IMR-90 (cell line): ENCODE results near the gene CATSPERB. TPM values are rescaled to one million over a fixed set of nuclear protein-coding genes. Genes with fewer than 3 reads are reported as not detected.

Experiments used
- ATAC-seq: fragments of 200-7000 bp; cut with Tn5 transposase; 2 replicates; pipeline ENCODE4 v1.9.1; 2020; ENCODE audit warnings: low read depth, mild to moderate bottlenecking, moderate library complexity
- BruUV-seq: library from RNA; stranded (reverse); fragments of 400-500 nt; replicated peaks from 2 replicates; lab custom pipeline; 2021; lab: Mats Ljungman, UMichigan
- CTCF ChIA-PET: fragments of 300-600 bp; formaldehyde crosslinking; extraction: SDS; loops from one replicate; lab custom pipeline; 2021; ENCODE audit warnings: antibody characterized with exemption; lab: Yijun Ruan, JAX
- POLR2A ChIA-PET: fragments of 300-600 bp; sonication (Branson Sonifier 250); formaldehyde crosslinking; loops from one replicate; lab custom pipeline; 2022; ENCODE audit warnings: antibody characterized with exemption; ENCODE audit not compliant: unreplicated experiment; lab: Charles Lee
- DNase-seq: peaks from one replicate; pipeline ENCODE4 v3.0.0; 2013
- H2AFZ ChIP-seq: replicated peaks from 2 replicates; pipeline ENCODE3; 2013; ENCODE audit warnings: low read length, mild to moderate bottlenecking; ENCODE audit not compliant: poor library complexity
- H2AK5ac ChIP-seq: 2 replicates; pipeline ENCODE4 v1.6.1; 2013; ENCODE audit warnings: low read depth, low read length, inconsistent platforms
- H2AK9ac ChIP-seq: replicated peaks from 2 replicates; pipeline ENCODE3; 2013; ENCODE audit warnings: mild to moderate bottlenecking, low read depth, low read length, moderate library complexity; ENCODE audit not compliant: poor library complexity
- H2BK120ac ChIP-seq: 2 replicates; pipeline ENCODE4 v1.6.1; 2013; ENCODE audit warnings: low read depth, low read length, inconsistent platforms
- H2BK15ac ChIP-seq: 3 replicates; pipeline ENCODE4 v1.6.1; 2013; ENCODE audit warnings: low read depth, low read length, inconsistent platforms
- H2BK20ac ChIP-seq: 2 replicates; pipeline ENCODE4 v1.6.1; 2013; ENCODE audit warnings: low read depth, mild to moderate bottlenecking, inconsistent platforms, low read length, moderate library complexity
- H2BK5ac ChIP-seq: 2 replicates; pipeline ENCODE4 v1.6.1; 2013; ENCODE audit warnings: mild to moderate bottlenecking, low read depth, low read length, inconsistent platforms; ENCODE audit not compliant: poor library complexity, severe bottlenecking
- H3K14ac ChIP-seq: replicated peaks from 2 replicates; pipeline ENCODE4 v1.6.1; 2013; ENCODE audit warnings: low read depth, low read length, inconsistent platforms
- H3K18ac ChIP-seq: 2 replicates; pipeline ENCODE4 v1.6.1; 2013; ENCODE audit warnings: low read depth, low read length, control low read depth
- H3K23ac ChIP-seq: 2 replicates; pipeline ENCODE4 v1.6.1; 2013; ENCODE audit warnings: low read depth, low read length, inconsistent platforms
- H3K27ac ChIP-seq: 2 replicates; pipeline ENCODE4 v1.5.1; 2013; ENCODE audit warnings: mild to moderate bottlenecking, control low read depth, low read length; ENCODE audit not compliant: insufficient read depth
- H3K27me3 ChIP-seq: 2 replicates; pipeline ENCODE4 v1.6.1; 2013; ENCODE audit warnings: low read length; ENCODE audit not compliant: control insufficient read depth, insufficient read depth
- H3K36me3 ChIP-seq: 2 replicates; pipeline ENCODE4 v1.6.1; 2013; ENCODE audit warnings: low read length, mixed read lengths; ENCODE audit not compliant: control insufficient read depth, insufficient read depth
- H3K4ac ChIP-seq: 2 replicates; pipeline ENCODE4 v1.6.1; 2013; ENCODE audit warnings: low read depth, low read length, inconsistent platforms
- H3K4me1 ChIP-seq: 2 replicates; pipeline ENCODE4 v1.6.1; 2013; ENCODE audit warnings: low read length, mixed read lengths; ENCODE audit not compliant: control insufficient read depth, insufficient read depth
- H3K4me2 ChIP-seq: 2 replicates; pipeline ENCODE4 v1.6.1; 2013; ENCODE audit warnings: low read depth, mild to moderate bottlenecking, control low read depth, low read length, moderate library complexity
- H3K4me3 ChIP-seq: 2 replicates; pipeline ENCODE4 v1.5.1; 2013; ENCODE audit warnings: low read depth, mild to moderate bottlenecking, control low read depth, low read length, moderate library complexity; ENCODE audit not compliant: insufficient read depth
- H3K56ac ChIP-seq: 2 replicates; pipeline ENCODE4 v1.6.1; 2013; ENCODE audit warnings: low read length, inconsistent platforms; ENCODE audit not compliant: insufficient read depth; ENCODE audit errors: extremely low read depth
- H3K79me1 ChIP-seq, 2 experiments: 2 replicates each; pipeline ENCODE4 v1.6.1; 2013; ENCODE audit warnings: low read length in 2 of 2, inconsistent platforms in 1 of 2, low read depth in 1 of 2
- H3K9ac ChIP-seq: 2 replicates; pipeline ENCODE4 v1.6.1; 2013; ENCODE audit warnings: low read depth, low read length, control low read depth
- H3K9me1 ChIP-seq: 2 replicates; pipeline ENCODE4 v1.6.1; 2013; ENCODE audit warnings: low read length, inconsistent platforms; ENCODE audit not compliant: insufficient read depth
- H3K9me3 ChIP-seq: 2 replicates; pipeline ENCODE4 v1.6.1; 2013; ENCODE audit warnings: low read length; ENCODE audit not compliant: control insufficient read depth, insufficient read depth
- H4K20me1 ChIP-seq: 2 replicates; pipeline ENCODE4 v1.6.1; 2013; ENCODE audit warnings: low read length, inconsistent platforms; ENCODE audit not compliant: insufficient read depth
- H4K5ac ChIP-seq: 2 replicates; pipeline ENCODE4 v1.6.1; 2013; ENCODE audit warnings: mild to moderate bottlenecking, low read depth, low read length, control low read depth
- H4K8ac ChIP-seq, 2 experiments: 2 replicates each; pipeline ENCODE4 v1.6.1; 2013; ENCODE audit warnings: low read depth in 2 of 2, low read length in 2 of 2, control low read depth in 1 of 2, inconsistent platforms in 1 of 2
- H4K91ac ChIP-seq: 2 replicates; pipeline ENCODE4 v1.6.1; 2013; ENCODE audit warnings: low read depth, low read length, inconsistent platforms; ENCODE audit not compliant: insufficient read depth
- CEBPB ChIP-seq: IDR thresholded peaks from 2 replicates; pipeline ENCODE4 v1.6.1; 2012; ENCODE audit warnings: low read depth, low read length, improper control_type of control experiment
- CHD1 ChIP-seq: IDR thresholded peaks from 2 replicates; pipeline ENCODE4 v1.6.1; 2012; ENCODE audit warnings: low read depth, low read length, improper control_type of control experiment
- FOS ChIP-seq: fragments of 150-350 bp; IDR thresholded peaks from 2 replicates; pipeline ENCODE4 v1.6.1; 2016; ENCODE audit warnings: low read depth, low read length
- MAFK ChIP-seq: IDR thresholded peaks from 2 replicates; pipeline ENCODE4 v1.6.1; 2012; ENCODE audit warnings: low read depth, low read length, improper control_type of control experiment
- NFE2L2 ChIP-seq: fragments of 150-350 bp; IDR thresholded peaks from 2 replicates; pipeline ENCODE4 v1.6.1; 2016; ENCODE audit warnings: low read depth, mild to moderate bottlenecking, low read length
- POLR2A ChIP-seq: IDR thresholded peaks from 2 replicates; pipeline ENCODE4 v1.6.1; 2012; ENCODE audit warnings: mild to moderate bottlenecking, low read depth, low read length
- RFX5 ChIP-seq: IDR thresholded peaks from 2 replicates; pipeline ENCODE4 v1.8.0; 2012; ENCODE audit warnings: low read depth, mild to moderate bottlenecking, low read length, moderate library complexity
- SMC3 ChIP-seq: fragments of 150-350 bp; IDR thresholded peaks from 2 replicates; pipeline ENCODE4 v1.6.1; 2016; ENCODE audit warnings: low read depth, mild to moderate bottlenecking, antibody characterized with exemption, low read length, moderate library complexity
- USF2 ChIP-seq: fragments of 150-350 bp; IDR thresholded peaks from 2 replicates; pipeline ENCODE4 v1.6.1; 2017; ENCODE audit warnings: mild to moderate bottlenecking, antibody characterized with exemption, low read length, low read depth
- WGBS, 2 experiments: methylation state at CpG; one replicate each; pipeline versions ENCODE4 v1.1.5 to v1.1.7; 2013; ENCODE audit warnings: missing lambda C conversion rate in 2 of 2; ENCODE audit not compliant: insufficient read length in 1 of 2; ENCODE audit errors: extremely low coverage in 2 of 2; 5-methylcytosine and 5-hydroxymethylcytosine counted together
- dilution Hi-C: fragments of 300-500 bp; cut with HindIII; formaldehyde crosslinking; loops from one replicate; pipeline ENCODE4 v1.14.3; 2018; ENCODE audit warnings: low sequenced_read_pairs; ENCODE audit not compliant: unreplicated experiment
- in situ Hi-C: fragments of 300-500 bp; cut with MboI; formaldehyde crosslinking; loops from 3 replicates; pipeline ENCODE4 v1.14.3; 2019; ENCODE audit warnings: low sequenced_read_pairs, inconsistent platforms, mixed read lengths
- intact Hi-C: fragments of 100-400 bp; cut with micrococcal nuclease; formaldehyde crosslinking; loops from 2 replicates; pipeline ENCODE4 v1.10.0; 2022
- polyA plus RNA-seq, 3 experiments: library from polyadenylated mRNA; depleted of rRNA; stranded (reverse); fragments of >200 nt; gene quantifications; 2 replicates each; pipeline ENCODE4 v1.2.3, GENCODE V29; 2012; ENCODE audit warnings: low replicate concordance in 1 of 3
- total RNA-seq: library from RNA; depleted of rRNA; stranded (reverse); fragments of >200 nt; gene quantifications from 2 replicates; pipeline ENCODE4 v1.2.3, GENCODE V29; 2012
- TF ChIP-seq, protein P1 (sequence below): conservative IDR thresholded peaks from 2 replicates; pipeline ENCODE4 v1.5.1; 2012; ENCODE audit warnings: mild to moderate bottlenecking, low read depth, low read length, improper control_type of control experiment

The CATSPERB gene
- total and polyA plus RNA-seq, 2 of the 4 experiments (the other 2 are of a cell fraction): not detected

GRCh38 chr14:91774140-91775096, 42.5 kb upstream of the CATSPERB start:
- CTCF ChIA-PET: no interaction called here
- no TSS peak for BruUV-seq

More at GRCh38 chr14:91774140-91775096, 42.5 kb upstream of the CATSPERB start:
- H3K23ac ChIP-seq: no peak overlapping the region
- no peaks in the 10 kb centered on the region for H4K20me1 ChIP-seq
- no peaks in the 10 kb centered on the region for H3K79me1 ChIP-seq
- H3K27me3 ChIP-seq: no peaks in the 10 kb centered on the region
- ATAC-seq (no peak), DNase-seq (no peak)
- no peak overlapping the region for H4K91ac ChIP-seq
- no peak overlapping the region for H4K5ac ChIP-seq
- no peaks in the 10 kb centered on the region for H3K4me1 ChIP-seq
- POLR2A ChIA-PET: no interaction called here
- intact Hi-C loops (no loop called here), in situ Hi-C loops (no loop called here), dilution Hi-C loops (no loop called here)
- no peak overlapping the region for H2BK120ac ChIP-seq
- H2BK5ac ChIP-seq: no peak overlapping the region
- no peaks in the 10 kb centered on the region for H3K36me3 ChIP-seq
- no peak overlapping the region for H3K4ac ChIP-seq
- WGBS, 2 experiments: 33% methylated on average over 1 of the region's 5 CpGs; no CpG with 5 or more reads in 1 of the 2 experiments
- H3K4me3 ChIP-seq: no peak overlapping the region
- H3K9me1 ChIP-seq: no peaks in the 10 kb centered on the region
- no peak overlapping the region for H3K18ac ChIP-seq
- no peak overlapping the region for H2AFZ ChIP-seq
- no peak overlapping the region for H4K8ac ChIP-seq
- no peak overlapping the region for H2BK15ac ChIP-seq
- H3K27ac ChIP-seq: no peak overlapping the region
- no peak overlapping the region for H3K56ac ChIP-seq
- H3K4me2 ChIP-seq: no peak overlapping the region
- H3K14ac ChIP-seq: no peak overlapping the region
- H3K9ac ChIP-seq: no peak overlapping the region
- H2BK20ac ChIP-seq: no peak overlapping the region
- TF ChIP-seq MAFK: no peak
- no peak for TF ChIP-seq RFX5
- TF ChIP-seq FOS: no peak
- no peak for TF ChIP-seq CEBPB
- TF ChIP-seq, protein P1, sequence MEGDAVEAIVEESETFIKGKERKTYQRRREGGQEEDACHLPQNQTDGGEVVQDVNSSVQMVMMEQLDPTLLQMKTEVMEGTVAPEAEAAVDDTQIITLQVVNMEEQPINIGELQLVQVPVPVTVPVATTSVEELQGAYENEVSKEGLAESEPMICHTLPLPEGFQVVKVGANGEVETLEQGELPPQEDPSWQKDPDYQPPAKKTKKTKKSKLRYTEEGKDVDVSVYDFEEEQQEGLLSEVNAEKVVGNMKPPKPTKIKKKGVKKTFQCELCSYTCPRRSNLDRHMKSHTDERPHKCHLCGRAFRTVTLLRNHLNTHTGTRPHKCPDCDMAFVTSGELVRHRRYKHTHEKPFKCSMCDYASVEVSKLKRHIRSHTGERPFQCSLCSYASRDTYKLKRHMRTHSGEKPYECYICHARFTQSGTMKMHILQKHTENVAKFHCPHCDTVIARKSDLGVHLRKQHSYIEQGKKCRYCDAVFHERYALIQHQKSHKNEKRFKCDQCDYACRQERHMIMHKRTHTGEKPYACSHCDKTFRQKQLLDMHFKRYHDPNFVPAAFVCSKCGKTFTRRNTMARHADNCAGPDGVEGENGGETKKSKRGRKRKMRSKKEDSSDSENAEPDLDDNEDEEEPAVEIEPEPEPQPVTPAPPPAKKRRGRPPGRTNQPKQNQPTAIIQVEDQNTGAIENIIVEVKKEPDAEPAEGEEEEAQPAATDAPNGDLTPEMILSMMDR: no peak
- no peak for TF ChIP-seq SMC3
- TF ChIP-seq CHD1: no peak
- no peak for TF ChIP-seq POLR2A
- no peak for TF ChIP-seq USF2
- TF ChIP-seq NFE2L2: no peak
- H2AK9ac ChIP-seq: no peak overlapping the region
- H3K9me3 ChIP-seq: no peaks in the 10 kb centered on the region
- H2AK5ac ChIP-seq: no peak overlapping the region
